Measurements from ENCODE around the gene FAM174B.
"Not testable (repeated sequence)": the region's sequence is repeated elsewhere in the genome, so short reads cannot be mapped to it uniquely, and the experiment has no call there.

- TF ChIP-seq, protein P1, sequence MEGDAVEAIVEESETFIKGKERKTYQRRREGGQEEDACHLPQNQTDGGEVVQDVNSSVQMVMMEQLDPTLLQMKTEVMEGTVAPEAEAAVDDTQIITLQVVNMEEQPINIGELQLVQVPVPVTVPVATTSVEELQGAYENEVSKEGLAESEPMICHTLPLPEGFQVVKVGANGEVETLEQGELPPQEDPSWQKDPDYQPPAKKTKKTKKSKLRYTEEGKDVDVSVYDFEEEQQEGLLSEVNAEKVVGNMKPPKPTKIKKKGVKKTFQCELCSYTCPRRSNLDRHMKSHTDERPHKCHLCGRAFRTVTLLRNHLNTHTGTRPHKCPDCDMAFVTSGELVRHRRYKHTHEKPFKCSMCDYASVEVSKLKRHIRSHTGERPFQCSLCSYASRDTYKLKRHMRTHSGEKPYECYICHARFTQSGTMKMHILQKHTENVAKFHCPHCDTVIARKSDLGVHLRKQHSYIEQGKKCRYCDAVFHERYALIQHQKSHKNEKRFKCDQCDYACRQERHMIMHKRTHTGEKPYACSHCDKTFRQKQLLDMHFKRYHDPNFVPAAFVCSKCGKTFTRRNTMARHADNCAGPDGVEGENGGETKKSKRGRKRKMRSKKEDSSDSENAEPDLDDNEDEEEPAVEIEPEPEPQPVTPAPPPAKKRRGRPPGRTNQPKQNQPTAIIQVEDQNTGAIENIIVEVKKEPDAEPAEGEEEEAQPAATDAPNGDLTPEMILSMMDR (IDR thresholded peaks at IDR 0.05) = not testable (repeated sequence)
- TF ChIP-seq EP300, POLR2A (IDR thresholded peaks at IDR 0.05): not testable (repeated sequence)
Measured at GRCh38 chr15:92606836-92607150, 48.8 kb downstream of the FAM174B start.

All from tibial nerve (tissue), 4 donors.